Right forelimb (tissue), 1 donor: ENCODE data around the gene TPRN.

Experiments
- DNase-seq: peaks from one replicate; pipeline ENCODE4 v3.0.0-alpha.2; 2018

TPRN gene

GRCh38 chr9:137170486-137171148, 29.9 kb downstream of the TPRN start:
- no peak for DNase-seq

- DNase-seq, result no peak
These were observed 30.6 kb downstream of the TPRN start, which contains the start of gene LRRC26 for GRCh38 chr9:137169896-137170358. Gene LRRC26 (minus strand): TSS chr9:137170051. CDS start chr9:137169943, 108 bp downstream.

- no peak for DNase-seq
These were observed 31.4 kb downstream of the TPRN start for GRCh38 chr9:137168904-137169856.

- DNase-seq, result no peak
These were observed 32.0 kb downstream of the TPRN start for GRCh38 chr9:137168573-137168903.

GRCh38 chr9:137167747-137168572, 32.6 kb downstream of the TPRN start:
- DNase-seq, result no peak

GRCh38 chr9:137167277-137167746, 33.2 kb downstream of the TPRN start:
- no peak for DNase-seq

GRCh38 chr9:137166380-137167229, 33.9 kb downstream of the TPRN start:
- DNase-seq, result no peak

- no peak for DNase-seq
These were observed 35.2 kb downstream of the TPRN start for GRCh38 chr9:137165250-137165836.

GRCh38 chr9:137164370-137165249, 35.9 kb downstream of the TPRN start:
- DNase-seq, result no peak

- DNase-seq, result no peak
These were observed 36.7 kb downstream of the TPRN start for GRCh38 chr9:137163805-137164204.

- DNase-seq, result no peak
These were observed 37.2 kb downstream of the TPRN start for GRCh38 chr9:137163365-137163715.

GRCh38 chr9:137162505-137163364, 37.8 kb downstream of the TPRN start:
- DNase-seq, result no peak

- DNase-seq, result no peak
These were observed 38.7 kb downstream of the TPRN start for GRCh38 chr9:137161558-137162486.

GRCh38 chr9:137160716-137161557, 39.6 kb downstream of the TPRN start:
- no peak for DNase-seq

- no peak for DNase-seq
These were observed 40.5 kb downstream of the TPRN start for GRCh38 chr9:137160054-137160425.

GRCh38 chr9:137159105-137160053, 41.2 kb downstream of the TPRN start:
- no peak for DNase-seq
